ENCODE data around the gene KMT2A. TPM values are rescaled to one million over a fixed set of nuclear protein-coding genes. Genes with fewer than 3 reads are reported as not detected.

KMT2A gene
- total RNA-seq, 1 experiment from 2014 or later: 50.4 TPM

DNA sequence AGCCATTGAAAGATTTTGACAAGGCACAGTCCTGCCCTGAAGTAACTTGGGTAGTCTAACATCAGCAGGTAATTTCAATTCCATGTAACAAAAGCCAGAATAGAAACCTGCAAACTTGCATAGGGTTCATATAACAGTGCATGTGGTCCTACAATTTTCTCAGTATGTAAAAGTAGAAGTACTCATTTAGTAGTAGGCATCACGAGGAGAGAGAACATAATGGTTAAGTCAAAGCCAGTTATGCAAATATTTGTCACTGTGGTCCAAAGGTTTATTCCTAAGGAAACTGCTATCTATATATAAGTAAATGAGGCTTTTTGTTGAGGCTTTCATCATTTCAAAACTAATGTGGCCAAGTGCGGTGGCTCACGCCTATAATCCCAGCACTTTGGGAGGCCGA, 24.8 kb upstream of the KMT2A start:
- ChIA-PET CTCF (interaction anchor here (0.7 kb wide), 1 partner anchor 929 kb away, joined by 3 read pairs; no protein-coding TSS in a partner anchor), RAD21 (ENCODE audit: low non-redundant PET in 1 of 2, low total read pairs in 2 of 2, uncharacterized antibody in 2 of 2, unreplicated experiment in 2 of 2) (no interaction called here), POLR2A (no interaction called here)
- ATAC-seq (no peak), DNase-seq (ENCODE audit: low read depth, low spot score) (no peak)
- BruUV-seq (replicated peaks): no TSS peak
- H3K79me2 ChIP-seq (ENCODE audit: insufficient read depth, low read length): peaks cover 26% of the 10 kb centered on the region
- H2AFZ ChIP-seq (ENCODE audit: low read depth, low read length, poor library complexity, severe bottlenecking): no peak overlapping the region
- H3K4me1 ChIP-seq (ENCODE audit: control insufficient read depth in 1 of 2, insufficient read depth in 2 of 2, low read length in 2 of 2): peaks cover 0 to 13% of the 10 kb centered on the region in 2 experiments; a peak in 2 of 4 replicates
- H3K9me3 ChIP-seq (ENCODE audit: control insufficient read depth in 1 of 2, insufficient read depth in 1 of 2, low read depth in 1 of 2, low read length in 2 of 2): no peaks in the 10 kb centered on the region
- no peak overlapping the region for H3K27ac ChIP-seq (ENCODE audit: low read depth, low read length)
- no peaks in the 10 kb centered on the region for H3K9me2 ChIP-seq (ENCODE audit: insufficient read depth)
- H3K4me3 ChIP-seq (replicated peaks in 1 of 2; ENCODE audit: low read depth in 1 of 2, low read length in 2 of 2): no peak overlapping the region
- peaks cover 9% of the 10 kb centered on the region; the same call in 1 of the 2 replicates for H4K20me1 ChIP-seq (ENCODE audit: insufficient read depth)
- H3K9ac ChIP-seq (ENCODE audit: low read length): no peak overlapping the region
- H3K4me2 ChIP-seq (ENCODE audit: low read length): no peak overlapping the region
- TF ChIP-seq MAX (IDR thresholded peaks at IDR 0.05): no peak
- TF ChIP-seq POLR2AphosphoS5 (IDR thresholded peaks at IDR 0.05; ENCODE audit: low read depth, low read length): no peak
- no peak for TF ChIP-seq ATF3 (IDR thresholded peaks at IDR 0.05)
- no peak for TF ChIP-seq SP1 (IDR thresholded peaks at IDR 0.05; ENCODE audit: low read depth)
- no peak for TF ChIP-seq ZNF274 (IDR thresholded peaks at IDR 0.05; ENCODE audit: low read depth, low read length)
- no peak for TF ChIP-seq POLR2A (IDR thresholded peaks at IDR 0.05; ENCODE audit: borderline replicate concordance, extremely low read depth, insufficient read depth, insufficient read length)
- TF ChIP-seq EZH2 (IDR thresholded peaks at IDR 0.05): no peak
- TF ChIP-seq CTCF (IDR thresholded peaks at IDR 0.05 in 2 of 3, conservative IDR thresholded peaks at IDR 0.05 in 1 of 3; ENCODE audit: borderline replicate concordance in 1 of 3, insufficient read depth in 1 of 3, low read depth in 2 of 3, low read length in 2 of 3): no peak
- no peak for TF ChIP-seq RAD21 (IDR thresholded peaks at IDR 0.05; ENCODE audit: low read depth)
- TF ChIP-seq ELF1 (IDR thresholded peaks at IDR 0.05; ENCODE audit: borderline replicate concordance, low read depth): no peak
- no peak for TF ChIP-seq TCF7L2 (IDR thresholded peaks at IDR 0.05; ENCODE audit: borderline replicate concordance, extremely low read depth, insufficient read depth, insufficient read length)
- TF ChIP-seq EZH2phosphoT487 (IDR thresholded peaks at IDR 0.05; ENCODE audit: borderline replicate concordance): no peak
- no peak for TF ChIP-seq YY1 (IDR thresholded peaks at IDR 0.05; ENCODE audit: extremely low read depth, insufficient replicate concordance, low read depth, low read length)
- TF ChIP-seq SIN3A (IDR thresholded peaks at IDR 0.05; ENCODE audit: low read depth): no peak
- intact Hi-C loops (cut with micrococcal nuclease): no loop called here
- H3K27me3 ChIP-seq (ENCODE audit: insufficient read depth, low read length): no peaks in the 10 kb centered on the region
- peaks cover 13 to 31% of the 10 kb centered on the region in 2 experiments for H3K36me3 ChIP-seq (ENCODE audit: control insufficient read depth in 1 of 2, insufficient read depth in 2 of 2, low read length in 2 of 2)
